HG02884 (cell line): Measurements from ENCODE around the gene NOXO1.
"Not testable (repeated sequence)": the region's sequence is repeated elsewhere in the genome, so short reads cannot be mapped to it uniquely, and the experiment has no call there.

Experiments used
- ATAC-seq: cut with Tn5 transposase; IDR thresholded peaks from one replicate; pipeline ENCODE4 v1.9.1; 2021; ENCODE audit warnings: mild to moderate bottlenecking, moderate library complexity; ENCODE audit not compliant: unreplicated experiment

NOXO1 gene

DNA sequence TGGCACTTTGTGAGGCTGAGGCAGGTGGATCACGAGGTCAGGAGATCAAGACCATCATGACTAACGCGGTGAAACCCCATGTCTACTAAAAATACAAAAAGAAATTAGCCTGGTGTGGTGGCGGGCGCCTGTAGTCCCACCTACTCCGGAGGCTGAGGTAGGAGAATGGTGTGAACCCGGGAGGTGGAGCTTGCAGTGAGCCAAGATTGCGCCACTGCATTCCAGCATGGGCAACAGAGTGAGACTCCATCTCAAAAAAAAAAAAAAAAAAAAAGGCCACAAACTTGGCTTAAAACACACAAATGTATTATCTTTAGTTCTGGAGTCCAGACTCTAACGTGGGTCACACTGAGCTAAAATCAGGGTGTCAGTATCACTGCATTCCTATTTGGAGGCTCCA, 30.5 kb upstream of the NOXO1 start:
- ATAC-seq, result not testable (repeated sequence)

DNA sequence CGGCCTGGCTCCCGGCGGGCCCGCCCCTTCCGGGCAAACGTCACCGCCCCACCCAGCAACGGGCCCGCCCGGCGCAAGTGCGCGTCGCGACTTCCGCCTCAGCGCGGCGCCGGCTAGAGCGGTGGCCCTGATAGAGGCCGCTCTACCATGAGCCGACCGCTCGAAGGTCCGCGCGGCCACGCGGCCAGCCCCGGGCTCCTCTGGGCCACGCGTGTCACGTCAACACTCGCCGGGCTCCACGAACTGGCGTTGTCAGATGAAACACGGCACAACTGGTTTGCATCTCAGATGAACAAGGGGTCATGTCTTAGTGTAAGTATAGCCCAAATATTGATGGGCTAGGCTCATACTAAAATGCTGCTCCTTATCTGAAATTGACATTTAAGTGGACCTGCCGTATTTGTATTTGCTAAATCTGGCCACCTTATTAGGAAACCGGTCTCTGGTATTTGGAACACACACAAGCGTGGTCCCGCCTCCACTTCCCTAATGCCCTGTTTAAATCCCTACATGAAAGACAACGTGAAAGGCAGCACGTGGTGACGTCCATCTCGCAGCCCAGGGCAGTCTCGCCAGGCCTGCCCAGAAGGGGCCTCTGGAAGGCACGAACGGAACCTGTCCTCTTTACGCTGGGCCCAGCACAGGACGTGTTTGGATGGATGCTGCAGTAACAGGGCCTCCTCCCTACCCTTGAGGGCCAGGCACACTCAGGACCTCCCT, 28.7 kb upstream of the NOXO1 start, which contains the start of gene ZNF598:
TSS of gene ZNF598 (minus strand) at position 31 of the 720 bp plus-strand sequence.
- ATAC-seq, result peak; percentile 87

DNA sequence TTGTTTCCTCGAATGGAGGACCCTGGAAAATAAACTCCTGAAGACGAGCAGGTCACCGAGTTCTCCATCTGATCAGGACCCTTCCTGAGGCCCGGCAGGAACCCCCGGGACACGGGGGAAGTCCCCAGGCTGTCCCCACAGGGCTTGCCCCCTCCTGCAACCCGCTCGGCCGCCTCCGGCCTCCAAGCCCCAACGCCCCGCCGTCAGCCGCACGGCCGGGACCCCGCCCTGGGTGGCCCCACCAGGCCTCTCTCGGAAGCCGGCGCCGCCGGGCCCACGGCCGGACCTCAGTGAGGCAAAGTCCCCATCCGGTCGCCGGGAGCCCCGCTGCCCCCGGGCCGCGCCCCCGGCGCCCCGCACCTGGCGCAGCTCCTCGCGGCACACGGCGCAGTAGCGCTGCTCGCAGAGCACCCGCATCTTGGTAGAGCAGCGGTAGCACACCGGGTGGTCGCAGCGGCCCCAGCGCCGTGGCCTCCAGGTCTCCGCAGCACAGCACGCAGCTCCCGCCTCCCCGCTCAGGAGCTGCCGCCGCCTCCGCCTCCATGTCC, 28.0 kb upstream of the NOXO1 start:
- peak; percentile 27 for ATAC-seq

DNA sequence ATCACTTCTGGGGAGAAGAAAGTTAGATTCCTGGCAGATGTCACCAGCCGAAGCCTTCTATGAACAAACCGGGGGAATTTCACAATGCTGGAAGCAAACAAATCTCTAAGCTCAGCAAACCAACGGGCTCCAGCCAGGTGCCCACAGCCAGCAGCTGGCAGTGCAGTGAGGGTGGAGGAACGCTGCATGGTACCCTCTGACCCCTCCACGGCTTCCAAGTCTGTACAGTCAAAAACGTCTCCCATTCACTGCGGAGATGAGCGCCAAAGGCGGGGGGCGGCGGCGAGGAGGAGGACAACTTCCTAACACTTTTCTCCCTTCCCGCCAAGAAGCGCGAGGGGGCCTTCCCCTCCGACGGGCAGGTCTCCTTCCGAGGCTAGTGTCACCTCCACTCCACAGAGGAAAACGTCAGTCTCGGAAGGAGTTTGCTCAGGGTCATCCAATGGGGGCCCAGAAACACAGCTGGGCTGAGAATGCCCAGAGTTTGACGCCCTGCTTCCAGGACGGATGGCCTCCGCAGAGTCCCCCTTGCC, 27.4 kb upstream of the NOXO1 start:
- ATAC-seq, result no peak

DNA sequence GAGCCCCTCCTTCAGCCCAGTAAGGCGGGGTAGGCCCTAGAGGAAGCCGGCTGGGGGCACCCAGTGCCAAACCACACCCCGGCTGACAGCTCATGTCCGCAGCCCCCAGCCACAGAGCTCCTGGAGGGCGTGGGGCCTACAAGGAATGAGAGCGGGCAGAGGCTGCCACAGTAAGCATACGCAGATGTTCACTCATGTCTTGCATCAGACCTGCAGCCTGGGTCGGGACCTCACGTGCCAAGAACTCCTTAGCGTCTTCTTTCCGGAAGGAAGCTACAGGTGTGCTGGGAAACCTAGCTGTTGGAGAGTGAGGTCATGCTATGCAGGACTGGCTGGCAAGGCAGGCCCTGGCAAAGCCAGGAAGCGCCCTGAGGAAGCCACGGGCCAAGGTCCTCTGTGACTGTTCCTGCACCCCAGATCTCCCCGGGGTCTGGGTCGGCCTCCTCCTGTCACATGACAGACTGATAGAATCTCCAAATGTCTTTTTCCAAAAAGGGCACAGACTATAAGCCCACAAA, 26.8 kb upstream of the NOXO1 start:
- no peak for ATAC-seq

DNA sequence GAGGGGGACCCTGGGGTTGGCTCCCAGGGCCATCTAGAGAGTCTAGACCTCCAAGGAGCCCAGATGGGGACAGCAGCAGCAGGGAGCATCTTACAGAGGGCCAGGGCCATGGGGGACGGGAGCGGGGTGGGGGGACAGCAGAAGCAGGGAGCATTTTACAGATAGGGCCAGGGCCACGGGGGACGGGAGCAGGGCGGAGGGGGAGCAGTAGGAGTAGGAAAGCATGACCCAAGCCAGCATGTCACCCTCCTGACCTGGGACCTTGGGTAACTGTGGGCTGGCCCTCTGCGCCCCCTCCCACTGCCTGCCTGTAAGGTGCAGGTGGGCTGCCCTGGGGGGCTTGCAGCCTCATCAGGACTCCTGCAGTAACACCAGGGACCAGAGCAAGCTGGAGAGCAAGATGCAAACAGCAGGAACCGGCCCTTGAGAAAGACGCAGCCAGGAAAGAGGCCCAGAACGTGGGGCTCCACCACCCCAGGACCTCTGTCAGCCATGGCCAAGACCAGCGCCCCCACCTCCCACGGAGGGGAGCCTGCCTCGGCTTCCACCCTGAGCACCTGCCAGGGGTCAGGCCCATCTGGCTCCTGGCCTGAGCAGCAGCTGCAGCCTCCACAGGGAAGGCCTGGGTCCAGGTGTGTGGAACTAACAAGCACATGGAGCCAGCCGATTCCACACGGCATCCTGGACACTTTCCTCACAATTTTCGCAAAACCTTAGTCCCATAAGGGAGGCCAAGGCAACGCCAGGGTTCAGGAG, 26.0 kb upstream of the NOXO1 start:
- ATAC-seq, result no peak

DNA sequence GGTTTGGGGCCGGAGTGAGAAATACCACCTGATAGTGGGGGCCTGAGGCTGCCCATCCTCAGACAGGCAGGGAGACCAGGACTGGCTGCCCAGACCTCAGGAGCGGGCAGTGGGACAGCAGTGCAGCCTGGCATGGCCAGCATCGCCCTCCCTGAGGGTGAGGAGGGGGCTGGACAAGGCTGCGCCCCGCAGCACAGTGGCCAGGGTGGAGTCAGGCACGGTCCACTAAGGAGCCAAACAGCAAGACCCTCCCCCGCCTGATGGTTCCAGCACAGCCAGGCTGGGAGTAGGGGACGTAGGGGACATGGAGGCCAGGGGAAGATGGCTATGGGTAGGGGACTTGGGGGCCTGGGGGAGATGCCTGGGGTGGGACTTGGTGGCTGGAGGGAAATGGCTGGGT, 25.0 kb upstream of the NOXO1 start:
- ATAC-seq, result no peak

DNA sequence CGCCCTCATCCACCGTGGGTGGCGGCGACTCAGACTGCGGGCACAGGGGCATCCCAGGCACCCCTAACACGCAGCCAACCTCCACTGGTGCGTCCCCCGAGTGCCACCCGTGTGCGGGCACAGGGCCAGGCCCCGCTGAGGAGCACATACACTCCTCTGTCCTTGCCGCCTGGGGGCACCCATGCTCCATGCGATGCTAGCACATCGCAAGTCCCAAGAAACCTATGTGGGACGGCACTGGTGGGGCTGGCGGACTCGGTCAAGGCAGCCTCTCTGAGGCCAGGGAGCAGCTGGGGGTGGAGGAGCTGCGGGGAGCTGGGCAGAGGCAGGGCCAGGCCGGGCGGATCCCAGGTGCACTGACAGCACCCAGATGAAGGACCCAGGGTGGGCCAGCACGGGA, 24.4 kb upstream of the NOXO1 start:
- no peak for ATAC-seq

DNA sequence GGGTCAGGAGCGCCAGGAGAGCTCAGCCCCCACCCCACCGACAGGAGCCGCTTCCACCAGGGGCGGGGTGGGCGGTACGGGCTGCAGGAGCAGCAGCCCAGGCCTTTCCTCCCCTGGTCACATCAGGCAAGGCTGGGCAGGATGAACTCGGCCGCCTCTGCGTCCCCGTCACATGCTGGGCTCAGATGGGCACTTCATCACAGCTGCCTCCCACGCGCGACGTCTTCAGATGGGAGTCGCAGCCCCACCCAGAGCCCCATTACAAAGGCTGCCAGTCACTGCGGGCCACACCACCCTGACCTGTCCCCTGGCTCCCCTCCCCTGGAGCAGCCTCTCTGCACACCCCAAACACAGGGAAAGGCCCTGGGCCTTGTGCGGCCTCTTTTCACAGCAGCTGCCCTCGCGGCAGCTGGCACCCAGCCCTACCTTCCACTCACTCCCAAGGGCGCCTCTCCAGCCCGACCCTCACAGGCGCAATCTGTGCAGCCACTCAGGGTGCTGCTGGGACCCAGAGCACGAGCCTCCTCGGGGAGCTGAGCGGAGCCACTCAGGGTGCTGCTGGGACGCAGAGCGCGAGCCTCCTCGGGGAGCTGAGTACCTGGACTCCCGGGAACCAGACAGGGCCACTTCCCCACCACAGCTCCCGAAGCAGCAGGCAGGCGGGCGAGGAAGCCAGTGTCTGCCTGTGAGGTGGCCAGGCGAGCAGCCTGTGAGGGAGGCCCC, 23.7 kb upstream of the NOXO1 start:
- no peak for ATAC-seq

DNA sequence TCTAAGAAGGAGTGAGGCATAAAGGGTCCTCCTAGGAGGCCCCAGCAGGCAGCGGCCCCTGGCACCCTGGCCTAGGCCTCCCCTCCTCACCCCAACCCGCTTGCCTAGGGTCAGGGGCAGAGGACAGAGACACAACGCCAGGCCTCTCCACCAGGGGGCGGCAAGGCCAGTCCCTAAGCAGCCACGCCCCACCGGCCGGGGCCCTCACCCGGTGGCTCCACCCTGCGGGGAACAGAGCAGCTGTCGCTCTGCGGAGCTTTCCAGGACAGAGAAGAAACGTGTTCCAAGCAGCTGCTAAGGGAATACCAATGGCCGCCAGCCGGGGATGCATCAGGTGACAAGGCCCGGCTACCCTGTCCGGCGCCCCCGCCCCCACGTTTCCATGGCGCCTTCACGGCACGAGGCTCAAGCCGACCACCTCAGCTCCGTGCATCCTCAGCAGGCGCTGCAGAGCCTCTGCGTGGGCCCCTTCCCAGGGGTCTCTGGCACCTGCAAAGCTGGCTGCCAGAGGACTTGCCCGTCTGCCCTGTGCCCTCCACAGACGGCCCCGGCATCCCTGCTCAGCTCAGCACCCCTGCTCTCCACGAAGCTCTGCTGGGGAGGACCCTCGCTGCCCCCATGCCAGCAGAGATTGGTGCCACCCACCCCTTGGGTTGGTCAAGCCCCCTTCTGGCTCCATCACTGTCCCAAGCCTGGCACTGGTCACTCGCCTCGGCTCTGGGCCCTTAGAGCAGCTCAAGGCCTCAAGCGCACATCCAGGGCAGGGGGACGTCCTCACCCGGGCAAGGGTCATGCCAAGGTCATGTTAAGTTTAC, 22.8 kb upstream of the NOXO1 start:
- peak; percentile 66 for ATAC-seq

DNA sequence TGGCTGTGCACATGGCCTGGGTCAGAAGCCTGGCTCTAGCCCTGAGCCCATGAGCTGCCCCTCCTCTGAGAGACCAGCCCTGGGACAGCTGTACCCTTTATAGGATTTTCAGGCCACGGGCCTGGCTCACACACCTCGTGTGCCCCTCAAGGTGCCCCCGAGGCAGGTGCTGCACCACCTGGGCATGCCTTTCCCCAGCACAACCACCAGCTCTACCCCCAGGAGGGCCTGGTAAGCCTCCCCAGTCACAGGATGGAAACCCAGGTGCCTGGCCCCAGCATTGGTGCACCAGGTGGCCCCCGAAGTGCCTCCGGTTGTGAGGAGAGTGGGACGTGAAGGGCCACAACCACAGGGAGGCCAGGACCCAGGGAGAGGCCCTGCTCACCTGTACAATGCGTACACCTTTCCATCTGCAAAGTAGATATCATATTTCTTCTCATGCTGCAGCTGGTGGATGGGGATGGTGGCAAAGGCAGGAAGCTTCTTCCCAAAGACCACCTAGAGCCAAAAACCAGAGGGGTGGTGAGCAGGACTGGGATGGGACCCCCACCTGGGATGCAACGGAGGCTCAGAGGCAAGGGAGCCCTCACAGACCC, 22.1 kb upstream of the NOXO1 start:
- no peak for ATAC-seq

DNA sequence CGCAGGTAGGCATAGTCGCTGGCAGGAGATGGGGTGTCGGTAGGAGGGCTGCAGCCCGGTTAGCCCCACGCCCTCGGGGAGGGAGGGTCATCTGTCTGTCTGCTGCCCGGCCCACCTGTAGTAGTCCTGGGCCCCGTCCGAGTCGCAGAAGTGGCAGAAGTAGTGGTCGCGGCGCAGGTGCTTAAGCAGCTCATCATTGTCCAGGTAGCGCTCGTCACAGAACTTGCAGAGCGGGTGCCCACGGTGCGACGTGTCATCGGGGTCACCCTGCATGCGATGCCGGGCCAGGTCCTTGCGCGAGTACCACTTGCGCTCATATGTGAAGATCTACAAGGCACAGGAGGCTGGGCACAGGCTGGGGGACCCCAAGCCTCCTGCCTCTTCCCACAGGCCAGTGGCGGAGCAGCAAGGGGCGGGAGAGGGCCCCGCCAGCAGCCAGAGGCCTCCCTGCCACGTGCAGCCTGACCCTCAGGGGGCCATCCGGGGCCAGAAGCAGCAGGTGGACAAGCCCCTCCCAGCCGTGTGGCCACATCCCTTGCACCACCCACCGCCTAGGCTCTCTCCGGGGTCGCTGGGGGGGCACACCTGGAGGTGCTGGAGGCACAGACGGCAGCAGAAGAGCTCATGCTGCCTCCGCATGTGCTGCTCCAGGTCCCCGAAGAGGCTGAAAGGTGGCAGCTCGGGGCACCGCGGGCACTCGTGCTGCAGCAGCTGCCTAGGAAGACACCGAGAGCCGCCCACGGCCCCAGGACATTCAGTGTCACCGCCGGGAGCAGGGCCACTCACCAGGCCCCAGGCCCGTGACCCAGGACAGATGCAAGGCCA, 21.3 kb upstream of the NOXO1 start:
- ATAC-seq, result no peak

DNA sequence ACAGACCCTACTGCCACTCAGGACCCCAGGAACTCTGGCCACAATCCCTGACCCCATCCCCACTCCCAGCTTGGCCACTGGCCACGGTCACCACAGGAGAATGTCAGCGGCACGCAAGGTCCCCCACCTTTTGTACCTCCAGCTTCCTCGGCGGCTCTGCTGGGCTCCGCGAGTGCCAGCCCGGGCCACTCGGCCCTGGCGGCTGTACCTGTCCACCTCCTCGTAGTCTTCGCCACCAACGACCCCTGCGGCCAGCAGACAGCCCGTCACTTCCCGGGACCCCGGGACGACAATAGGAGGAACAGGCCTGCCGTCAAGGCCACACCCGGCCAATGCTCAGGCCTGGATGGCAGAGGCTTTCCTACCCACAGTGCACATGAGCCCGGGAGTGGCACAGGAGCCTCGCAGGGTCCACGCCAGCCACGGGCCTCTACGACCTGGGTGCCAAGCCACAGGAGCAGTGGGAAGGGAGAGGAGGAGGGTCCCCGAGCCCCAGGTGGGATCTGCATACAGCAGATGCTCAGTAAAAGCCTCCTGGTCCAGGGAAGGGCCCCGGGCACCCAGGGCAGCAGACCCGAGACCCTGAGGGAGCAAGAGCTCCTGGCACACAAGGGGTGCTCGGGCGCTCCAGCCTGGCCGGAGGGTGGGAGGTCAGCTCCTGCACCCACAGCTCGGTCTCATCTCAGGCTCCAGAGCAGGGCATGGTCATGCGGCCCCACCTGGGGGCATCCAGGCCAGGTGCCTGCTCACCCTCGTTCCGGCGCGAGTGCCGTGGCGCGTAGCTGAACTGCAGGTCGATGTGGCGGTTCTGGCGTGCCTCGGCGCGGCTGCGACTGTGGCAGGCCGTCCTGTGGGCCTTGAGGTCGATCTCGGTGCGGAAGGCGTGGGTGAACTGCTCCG, 20.4 kb upstream of the NOXO1 start:
- ATAC-seq, result no peak

DNA sequence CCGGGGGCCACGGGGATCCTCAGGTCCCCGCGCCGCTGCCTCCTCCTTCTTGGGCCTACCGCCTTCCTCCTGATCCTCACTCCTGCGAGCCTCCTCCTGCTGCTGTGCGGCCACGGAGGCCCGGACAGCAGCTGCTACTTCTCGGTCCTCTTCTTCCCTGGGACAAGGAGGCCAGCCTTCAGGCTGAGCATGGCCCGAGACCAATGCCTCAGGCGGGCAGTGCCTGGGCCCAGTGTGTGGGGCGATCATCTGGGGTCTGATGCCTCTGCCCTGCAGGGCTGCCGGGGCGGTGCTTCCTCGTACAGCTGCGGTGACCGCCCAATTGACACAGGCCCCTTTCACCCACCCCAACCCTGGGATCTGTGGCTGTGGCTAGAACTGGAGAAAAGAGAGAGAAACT, 19.8 kb upstream of the NOXO1 start:
- ATAC-seq, result no peak

DNA sequence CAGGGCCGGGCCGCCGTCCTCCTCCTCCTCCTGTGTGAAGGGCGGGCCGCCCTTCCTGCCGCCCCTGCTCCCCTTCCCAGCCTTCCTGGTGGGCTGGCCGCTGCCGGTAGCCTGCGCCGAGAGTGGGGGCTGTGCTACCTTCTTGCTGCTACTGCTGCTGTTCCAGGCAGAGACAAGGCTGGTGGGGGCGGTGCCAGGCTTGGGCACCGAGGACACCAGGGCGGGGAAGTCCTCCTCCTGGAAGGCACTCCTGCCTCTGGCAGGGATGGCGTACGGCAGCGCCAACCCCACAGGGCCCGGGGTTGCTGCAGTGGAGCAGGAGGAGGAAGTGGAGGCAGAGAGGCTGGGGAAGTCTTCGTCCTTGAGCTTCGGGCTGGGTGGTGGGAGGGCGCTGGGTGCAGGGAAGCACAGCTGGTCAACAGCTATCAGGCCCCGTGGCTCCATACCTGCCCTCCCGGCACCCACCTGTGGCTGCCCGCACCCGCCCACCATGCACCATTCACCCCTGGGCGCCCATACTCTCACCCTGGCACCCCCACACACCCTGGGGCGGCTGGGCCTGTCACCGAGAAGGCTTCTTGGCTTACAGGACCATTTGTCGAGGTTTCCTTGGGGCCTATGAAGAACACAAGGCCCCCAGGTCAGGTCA, 18.7 kb upstream of the NOXO1 start:
- no peak for ATAC-seq

DNA sequence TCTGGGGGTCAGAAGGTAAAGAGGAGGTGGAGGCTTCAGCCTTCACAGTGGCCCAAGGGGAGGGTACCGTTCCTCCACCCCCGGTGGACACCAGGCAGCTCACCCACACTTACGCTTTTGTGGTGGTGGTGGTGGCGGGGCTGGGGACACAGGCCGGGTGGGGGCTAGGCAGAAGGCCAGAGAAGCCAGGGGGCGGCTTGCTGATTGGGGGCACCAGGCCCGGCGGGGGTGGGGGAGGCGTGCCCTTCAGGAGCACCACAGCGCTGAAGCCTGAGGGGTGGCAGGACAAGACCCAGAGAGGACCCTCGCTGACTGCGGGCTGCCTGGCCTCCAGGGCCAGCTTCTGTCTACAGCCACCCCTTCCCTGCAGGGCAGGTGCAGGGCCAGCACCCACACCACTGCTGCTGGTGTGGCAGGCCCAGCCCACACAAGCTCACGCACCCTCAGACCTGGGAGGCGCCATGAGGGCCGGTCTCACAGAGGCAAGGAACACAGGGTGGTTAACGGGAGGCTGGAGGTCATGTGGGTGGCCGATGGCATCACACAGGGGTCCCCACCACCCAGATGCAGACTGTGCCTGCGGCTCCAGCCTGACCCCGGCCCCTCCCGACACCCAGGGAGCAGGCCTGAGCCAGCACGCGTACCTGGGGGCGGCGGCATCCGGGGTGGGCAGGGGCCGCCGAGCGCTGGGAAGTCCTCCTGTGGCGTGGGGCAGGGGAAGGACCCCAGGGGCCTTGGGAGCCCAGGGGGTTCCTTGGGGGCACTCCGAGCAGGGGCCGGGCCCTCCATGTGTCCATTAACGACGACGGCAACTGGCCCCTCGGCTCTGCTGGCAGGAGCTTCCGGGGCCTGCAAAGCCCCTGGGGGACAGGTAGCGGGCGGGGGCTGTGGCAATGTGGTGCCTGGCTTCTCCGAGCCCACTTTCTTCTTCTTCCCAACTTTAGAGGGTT, 17.9 kb upstream of the NOXO1 start:
- ATAC-seq, result no peak
